ENCODE results near the gene SGSM1. TPM values are rescaled to one million over a fixed set of nuclear protein-coding genes. Genes with fewer than 3 reads are reported as not detected.

The SGSM1 gene
- 0.07 TPM in 1 of 2 replicates, not detected in the other for total RNA-seq

GRCh38 chr22:24805790-24806662, at the start of gene SGSM1:
Gene SGSM1, plus strand, starts transcription at chr22:24806211. Its CDS starts 115 bp downstream, at chr22:24806326.

GRCh38 chr22:24951942-24952836, 146.2 kb downstream of the SGSM1 start, which contains the start of gene KIAA1671:
Gene KIAA1671, plus strand, starts transcription at chr22:24952716. Its CDS starts 75,284 bp downstream, at chr22:25028000.

Other genes starting within 250 kb of the SGSM1 start
- 4.2 and 6.5 TPM in 2 replicates for gene LRRC75B, start 213.1 kb upstream of the SGSM1 start, total RNA-seq
- gene GGT1, start 203.0 kb upstream of the SGSM1 start, total RNA-seq: 7.3 and 7.9 TPM in 2 replicates
- not detected in 2 replicates for gene PIWIL3, start 31.5 kb upstream of the SGSM1 start, total RNA-seq
- gene LHFPL7, start 140.5 kb downstream of the SGSM1 start, total RNA-seq: not detected in 2 replicates
- gene KIAA1671, start 146.5 kb downstream of the SGSM1 start, total RNA-seq: 20.2 and 52.9 TPM in 2 replicates